ENCODE data around the gene WDR37.

Gene WDR37

DNA sequence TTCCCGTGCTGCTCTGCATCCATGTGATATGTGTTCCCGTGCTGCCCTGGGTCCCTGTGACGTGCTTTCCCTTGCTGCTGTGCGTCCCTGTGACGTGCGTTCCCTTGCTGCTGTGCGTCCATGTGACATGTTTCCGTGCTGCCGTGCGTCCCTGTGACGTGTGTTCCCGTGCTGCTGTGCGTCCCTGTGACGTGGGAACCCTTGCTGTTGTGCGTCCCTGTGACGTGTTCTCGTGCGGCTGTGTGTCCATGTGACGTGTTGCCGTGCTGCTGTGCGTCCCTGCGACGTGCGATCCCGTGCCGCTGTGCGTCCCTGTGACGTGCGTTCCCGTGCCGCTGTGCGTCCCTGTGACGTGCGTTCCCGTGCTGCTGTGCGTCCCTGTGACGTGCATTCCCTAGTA lies 45.8 kb downstream of the WDR37 start:
- Mint-ChIP-seq H3K4me3 (no peak overlapping the region), H3K36me3 (peaks cover 58% of the 10 kb centered on the region), H3K4me1 (peaks cover 35% of the 10 kb centered on the region), H3K9me3 (no peaks in the 10 kb centered on the region), H3K27ac (peak overlapping the region; percentile 51)
- ATAC-seq (no peak), DNase-seq (ENCODE audit: low spot score in 2 of 2) (no peak)

DNA sequence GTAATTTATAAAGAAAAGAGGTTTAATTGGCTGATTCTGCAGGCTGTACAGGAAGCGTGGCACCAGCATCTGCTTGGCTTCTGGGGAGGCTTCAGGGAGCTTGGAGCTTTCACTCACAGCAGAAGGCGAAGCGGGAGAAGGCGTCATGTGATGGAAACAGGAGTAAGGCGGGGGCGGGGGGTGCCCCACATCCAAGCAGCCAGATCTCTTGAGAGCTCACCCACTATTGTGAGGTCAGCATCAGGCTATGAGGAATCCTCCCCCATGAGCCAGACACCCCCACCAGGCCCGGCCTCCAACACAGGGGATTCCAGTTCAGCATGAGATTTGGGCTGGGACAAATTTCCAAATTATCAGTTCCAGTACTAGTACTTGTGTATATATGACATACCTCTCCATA lies 46.2 kb downstream of the WDR37 start:
- Mint-ChIP-seq H3K27ac (peak overlapping the region; percentile 51), H3K4me1 (peaks cover 37% of the 10 kb centered on the region), H3K4me3 (no peak overlapping the region), H3K9me3 (no peaks in the 10 kb centered on the region), H3K36me3 (peaks cover 63% of the 10 kb centered on the region)
- ATAC-seq (peak; percentile 51), DNase-seq (ENCODE audit: low spot score in 2 of 2) (no peak)

DNA sequence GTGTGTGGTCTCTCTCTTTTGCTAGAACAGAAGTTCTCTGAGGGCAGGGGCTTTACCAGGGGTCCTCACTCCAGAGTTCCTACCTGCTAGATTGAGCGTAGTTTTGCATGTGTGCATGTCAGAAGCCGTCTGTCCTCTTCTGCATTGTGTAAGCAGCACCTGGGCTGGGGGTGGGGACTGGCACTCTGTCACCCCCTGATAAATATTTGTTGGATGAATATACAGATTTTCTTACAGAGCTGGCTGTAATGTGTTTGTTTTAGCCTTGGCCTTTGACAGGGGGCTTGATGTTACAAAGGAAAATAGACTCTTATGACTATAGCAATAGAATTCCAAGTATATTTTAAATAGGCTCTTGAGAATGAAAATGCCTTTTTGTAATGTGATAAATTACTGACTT lies 46.6 kb downstream of the WDR37 start:
- Mint-ChIP-seq H3K4me1 (peaks cover 42% of the 10 kb centered on the region), H3K27ac (peak overlapping the region; percentile 51), H3K36me3 (peaks cover 67% of the 10 kb centered on the region), H3K9me3 (no peaks in the 10 kb centered on the region), H3K4me3 (no peak overlapping the region)
- ATAC-seq (no peak), DNase-seq (ENCODE audit: low spot score in 2 of 2) (no peak)

DNA sequence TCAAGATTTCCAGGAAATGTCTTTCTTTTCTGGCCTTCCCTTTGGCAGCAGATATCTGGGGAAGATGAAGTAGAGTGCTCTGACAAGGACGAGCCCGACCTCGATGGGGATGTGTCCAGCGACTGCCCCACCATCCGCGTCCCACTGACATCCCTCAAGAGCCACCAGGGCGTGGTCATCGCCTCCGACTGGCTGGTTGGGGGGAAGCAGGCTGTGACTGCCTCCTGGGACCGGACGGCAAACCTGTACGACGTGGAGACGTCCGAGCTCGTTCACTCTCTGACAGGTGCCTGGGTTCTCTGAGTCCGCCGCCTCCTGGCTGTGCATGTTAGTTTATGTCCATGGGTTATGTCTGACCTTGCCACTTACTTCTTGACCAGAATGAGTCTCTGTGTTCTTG lies 47.4 kb downstream of the WDR37 start:
- no peak for DNase-seq (ENCODE audit: low spot score in 2 of 2)
- Mint-ChIP-seq H3K4me1 (peaks cover 49% of the 10 kb centered on the region), H3K36me3 (peaks cover 74% of the 10 kb centered on the region), H3K9me3 (no peaks in the 10 kb centered on the region), H3K4me3 (no peak overlapping the region), H3K27ac (peak overlapping the region; percentile 51)
- ATAC-seq, result no peak

DNA sequence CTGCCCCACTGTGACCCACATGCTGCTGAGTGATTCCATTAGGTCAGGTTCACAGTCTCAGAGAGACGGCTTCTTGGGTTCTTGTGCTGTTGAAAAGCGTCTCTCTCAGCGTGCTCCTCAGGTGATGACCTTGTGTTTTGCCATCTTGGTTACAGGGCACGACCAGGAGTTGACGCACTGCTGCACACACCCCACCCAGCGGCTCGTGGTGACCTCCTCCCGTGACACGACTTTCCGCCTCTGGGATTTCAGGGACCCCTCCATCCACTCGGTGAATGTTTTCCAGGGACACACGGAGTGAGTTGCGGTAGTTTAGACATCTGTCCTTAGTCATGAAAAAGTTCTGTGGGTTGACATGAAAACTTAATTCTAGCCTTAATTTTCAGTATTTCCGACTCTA lies 48.8 kb downstream of the WDR37 start:
- ATAC-seq, result no peak
- Mint-ChIP-seq H3K9me3 (no peaks in the 10 kb centered on the region), H3K27ac (no peak overlapping the region), H3K4me1 (peaks cover 51% of the 10 kb centered on the region), H3K4me3 (no peak overlapping the region), H3K36me3 (peaks cover 87% of the 10 kb centered on the region)
- no peak for DNase-seq (ENCODE audit: low spot score in 2 of 2)

DNA sequence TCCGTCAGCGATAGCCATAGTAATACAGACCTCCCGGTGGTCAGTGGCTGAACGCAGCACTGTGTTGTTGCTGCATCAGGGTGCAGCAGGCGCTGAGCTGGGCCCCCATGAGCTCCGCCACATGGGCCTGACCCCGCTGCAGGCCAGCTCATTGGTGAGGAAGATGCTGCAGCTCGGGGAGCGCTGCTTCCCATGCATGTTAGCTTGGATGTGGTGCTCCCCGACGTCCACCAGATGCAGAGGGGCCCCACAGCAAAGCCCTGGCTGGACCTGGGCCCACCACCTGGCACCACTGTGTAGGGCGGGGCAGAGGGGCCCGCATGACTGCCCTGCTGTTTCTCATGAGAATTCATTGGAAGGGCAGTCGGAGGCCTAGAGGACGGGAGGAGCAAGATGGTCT lies 50.8 kb downstream of the WDR37 start:
- DNase-seq (ENCODE audit: low spot score in 2 of 2), result no peak
- Mint-ChIP-seq H3K4me3 (no peak overlapping the region), H3K27ac (peak overlapping the region; percentile 69), H3K4me1 (peaks cover 53% of the 10 kb centered on the region), H3K9me3 (no peaks in the 10 kb centered on the region), H3K36me3 (peaks cover 93% of the 10 kb centered on the region)
- ATAC-seq, result no peak

DNA sequence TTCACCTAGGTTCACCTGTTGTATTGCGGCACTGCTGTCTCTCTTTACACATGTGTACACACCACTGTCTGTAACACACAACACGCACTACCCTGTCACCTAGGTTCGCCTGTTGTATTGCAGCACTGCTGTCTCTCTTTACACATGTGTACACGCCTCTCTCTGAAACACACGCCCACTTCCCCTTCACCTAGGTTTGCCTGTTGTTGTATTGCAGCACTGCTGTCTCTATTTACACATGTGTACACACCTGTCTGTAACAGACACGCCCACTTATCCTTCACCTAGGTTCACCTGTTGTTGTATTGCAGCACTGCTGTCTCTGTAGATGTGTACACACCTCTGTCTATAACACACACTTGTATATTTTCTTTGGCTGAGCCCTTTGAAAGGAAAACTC lies 51.5 kb downstream of the WDR37 start:
- Mint-ChIP-seq H3K36me3 (peaks cover 95% of the 10 kb centered on the region), H3K4me3 (no peak overlapping the region), H3K4me1 (peaks cover 53% of the 10 kb centered on the region), H3K9me3 (no peaks in the 10 kb centered on the region), H3K27ac (peak overlapping the region; percentile 69)
- DNase-seq (ENCODE audit: low spot score in 2 of 2) (no peak), ATAC-seq (no peak)

DNA sequence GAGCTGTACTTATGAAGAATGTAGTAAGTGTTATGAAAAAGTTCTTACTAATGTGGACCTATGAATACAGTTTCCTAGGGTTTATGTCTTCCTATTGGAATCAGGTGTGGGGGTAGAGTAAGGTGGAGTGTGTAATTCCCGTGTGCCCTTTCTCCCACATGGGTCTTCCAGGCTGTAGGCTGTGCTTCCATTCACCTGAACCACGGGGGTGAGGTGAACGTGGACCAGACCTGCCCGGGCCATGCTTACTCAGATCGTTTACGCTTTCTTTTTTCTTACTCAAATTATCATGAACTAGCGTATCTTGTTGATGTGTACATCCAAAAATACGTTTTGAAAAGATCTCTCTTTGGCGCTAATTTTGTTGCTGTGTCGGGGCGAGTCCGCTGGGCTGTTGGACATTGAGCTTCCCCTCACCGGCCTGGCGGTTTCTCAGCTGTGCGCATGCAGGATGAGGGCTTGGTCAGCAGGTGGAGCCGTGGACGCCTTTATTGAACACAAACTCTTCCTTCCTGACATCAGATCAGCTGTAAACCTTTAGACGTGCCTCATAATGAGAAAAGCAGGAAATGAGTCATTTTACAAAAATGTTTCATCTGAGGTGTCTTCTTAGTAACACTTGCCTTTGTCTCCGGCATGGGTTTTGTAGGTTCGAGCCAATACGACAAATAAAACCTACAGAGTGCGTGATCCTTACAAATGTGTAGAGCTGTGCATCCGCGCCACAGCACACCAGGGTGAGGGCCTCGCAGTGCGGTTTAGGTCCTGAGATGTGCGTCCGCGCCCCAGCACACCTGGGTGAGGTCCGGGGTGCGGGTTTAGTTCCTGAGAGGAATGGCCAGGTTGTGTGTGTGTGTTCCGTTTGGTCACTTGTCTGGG lies 53.8 kb downstream of the WDR37 start:
- ATAC-seq, result peak; percentile 97
- peak; percentile 61 to 87 for DNase-seq (ENCODE audit: low spot score in 2 of 2)
- Mint-ChIP-seq H3K27ac (peak overlapping the region; percentile 63), H3K4me1 (peaks cover 50% of the 10 kb centered on the region), H3K4me3 (peak overlapping the region; percentile 71), H3K36me3 (peaks cover 98% of the 10 kb centered on the region), H3K9me3 (no peaks in the 10 kb centered on the region)

DNA sequence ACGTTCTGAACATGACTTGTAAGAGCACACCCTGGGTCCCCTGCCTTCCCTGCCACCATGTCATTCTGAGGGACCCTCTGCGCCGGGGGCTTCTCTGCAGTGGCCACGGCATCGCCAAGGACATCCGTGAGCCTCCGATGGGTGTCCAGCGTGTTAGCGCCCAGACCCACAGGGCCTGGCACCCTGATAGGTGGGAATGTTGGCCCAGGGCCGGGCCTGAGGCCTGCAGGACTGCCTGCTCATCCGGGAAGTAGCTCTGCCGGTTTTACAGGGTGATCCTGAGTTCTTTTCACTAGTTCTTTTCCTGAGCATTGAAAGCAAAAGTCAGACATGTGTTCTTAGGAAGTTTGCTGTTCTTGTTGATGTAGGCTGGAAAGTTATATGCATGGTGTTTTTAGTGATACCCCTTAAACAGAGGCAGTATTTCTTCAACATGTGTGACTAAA lies 54.5 kb downstream of the WDR37 start:
- Mint-ChIP-seq H3K9me3 (no peaks in the 10 kb centered on the region), H3K4me3 (peak overlapping the region; percentile 71), H3K4me1 (peaks cover 54% of the 10 kb centered on the region), H3K36me3 (peaks cover 98% of the 10 kb centered on the region), H3K27ac (peak overlapping the region; percentile 63)
- ATAC-seq, result no peak
- DNase-seq (ENCODE audit: low spot score in 2 of 2), result no peak

DNA sequence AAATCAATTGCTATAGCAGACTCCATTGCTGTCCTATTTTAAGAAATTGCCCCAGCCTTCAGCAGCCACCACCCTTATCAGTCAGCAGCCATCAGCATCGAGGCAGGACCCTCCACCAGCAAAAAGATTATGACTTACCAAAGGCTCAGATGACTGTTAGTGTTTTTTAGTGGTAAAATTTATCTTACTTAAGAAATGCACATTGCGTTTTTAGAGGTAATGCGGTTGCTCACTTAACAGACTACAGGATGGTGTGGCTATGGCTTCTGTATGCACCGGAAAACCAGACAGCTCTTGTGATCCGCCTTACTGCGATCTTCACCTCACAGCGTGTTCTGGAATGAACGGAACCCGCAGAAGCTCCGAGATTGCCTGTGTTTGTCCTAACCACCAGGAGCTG lies 58.1 kb downstream of the WDR37 start:
- ATAC-seq (no peak), DNase-seq (ENCODE audit: low spot score in 2 of 2) (no peak)
- no peaks in the 10 kb centered on the region for H3K9me3 Mint-ChIP-seq
- H3K4me1 Mint-ChIP-seq, result peaks cover 50% of the 10 kb centered on the region
- no peak overlapping the region for H3K4me3 Mint-ChIP-seq
- peaks cover 95% of the 10 kb centered on the region for H3K36me3 Mint-ChIP-seq
- H3K27ac Mint-ChIP-seq, result no peak overlapping the region

DNA sequence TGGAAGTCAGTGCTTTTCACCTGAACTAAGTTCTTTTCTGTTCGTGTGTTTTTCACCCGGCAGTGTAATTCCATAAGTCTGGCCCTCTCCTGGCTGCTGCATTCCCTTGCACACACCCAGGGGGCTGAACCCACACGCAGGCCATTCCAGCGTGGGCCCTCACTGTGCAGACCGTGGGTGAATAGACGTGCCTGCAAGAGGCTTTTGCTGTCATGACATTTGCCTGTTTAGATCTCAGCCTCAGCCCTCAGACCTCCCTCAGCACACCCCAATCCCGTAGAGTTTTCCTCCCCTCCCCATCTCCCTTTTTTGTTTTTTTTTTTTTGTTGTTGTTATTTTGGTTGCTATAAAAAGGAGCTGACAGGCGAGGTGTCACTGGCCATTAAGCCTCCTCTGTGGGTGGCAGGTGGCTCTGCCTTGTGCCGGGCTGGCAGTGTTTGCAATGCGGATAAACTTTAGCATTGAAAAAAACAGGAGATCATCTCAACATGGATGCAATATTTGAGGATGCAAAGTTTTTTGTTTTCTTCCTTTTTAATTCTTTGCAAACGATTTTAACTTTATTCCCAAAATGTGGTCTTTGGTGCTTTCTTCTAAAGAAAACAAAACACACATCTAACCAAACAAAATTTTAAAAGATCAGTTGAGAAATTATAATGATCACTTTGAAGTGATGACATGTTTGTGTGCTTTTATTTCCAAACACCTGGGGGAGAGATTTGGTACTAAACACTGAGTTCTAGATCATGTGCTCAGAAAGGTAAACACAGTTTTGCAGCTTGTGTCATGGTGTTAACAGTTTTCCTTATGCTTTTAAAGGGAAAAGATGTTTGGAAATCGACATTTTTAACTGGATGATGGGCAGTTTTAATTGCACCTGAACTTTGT lies 58.8 kb downstream of the WDR37 start:
- Mint-ChIP-seq H3K4me3 (no peak overlapping the region), H3K4me1 (peaks cover 47% of the 10 kb centered on the region), H3K9me3 (no peaks in the 10 kb centered on the region), H3K36me3 (peaks cover 96% of the 10 kb centered on the region), H3K27ac (peak overlapping the region; percentile 79)
- DNase-seq (ENCODE audit: low spot score in 2 of 2) (no peak), ATAC-seq (no peak)

DNA sequence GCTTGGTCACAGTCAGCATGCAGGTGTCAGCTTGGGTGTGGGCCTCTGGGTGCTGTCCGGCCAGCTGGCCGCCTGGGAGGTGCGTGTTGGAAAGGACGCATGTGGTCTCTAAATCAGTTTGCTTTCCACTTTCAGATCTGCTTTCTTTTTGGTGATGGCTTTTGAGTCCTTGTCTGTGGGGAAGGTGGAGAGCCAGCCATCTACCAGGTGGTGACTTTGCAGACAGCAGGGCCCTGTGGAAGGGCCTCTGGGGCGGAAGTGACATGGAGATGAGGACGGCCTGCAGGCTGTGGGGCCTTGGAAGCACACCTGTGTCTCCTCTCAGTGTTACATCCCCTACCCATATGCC lies 59.4 kb downstream of the WDR37 start:
- peaks cover 96% of the 10 kb centered on the region for H3K36me3 Mint-ChIP-seq
- H3K4me3 Mint-ChIP-seq, result no peak overlapping the region
- peaks cover 44% of the 10 kb centered on the region for H3K4me1 Mint-ChIP-seq
- no peaks in the 10 kb centered on the region for H3K9me3 Mint-ChIP-seq
- peak overlapping the region; percentile 79 for H3K27ac Mint-ChIP-seq
- ATAC-seq, result no peak
- DNase-seq (ENCODE audit: low spot score in 2 of 2), result no peak

DNA sequence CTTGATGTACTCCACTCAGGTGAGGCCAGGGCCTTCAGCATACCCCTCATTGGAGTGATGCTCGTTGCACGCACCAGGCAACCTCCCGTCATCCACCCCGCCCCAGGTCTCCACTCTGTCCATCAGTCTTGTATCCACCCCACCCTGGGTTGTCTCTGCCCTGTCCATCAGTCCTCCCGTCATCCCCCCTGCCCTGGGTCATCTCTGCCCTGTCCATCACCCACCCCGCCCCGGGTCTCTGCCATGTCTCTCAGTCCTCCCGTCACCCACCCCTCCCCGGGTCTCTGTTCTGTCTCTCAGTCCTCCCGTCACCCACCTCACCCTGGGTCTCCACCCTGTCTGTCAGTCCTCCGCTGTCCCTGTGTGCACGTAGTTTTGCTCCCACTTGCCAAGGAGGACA lies 59.9 kb downstream of the WDR37 start:
- peaks cover 39% of the 10 kb centered on the region for H3K4me1 Mint-ChIP-seq
- no peak for ATAC-seq
- DNase-seq (ENCODE audit: low spot score in 2 of 2), result no peak
- no peaks in the 10 kb centered on the region for H3K9me3 Mint-ChIP-seq
- H3K4me3 Mint-ChIP-seq, result no peak overlapping the region
- H3K36me3 Mint-ChIP-seq, result peaks cover 96% of the 10 kb centered on the region
- peak overlapping the region; percentile 79 for H3K27ac Mint-ChIP-seq

DNA sequence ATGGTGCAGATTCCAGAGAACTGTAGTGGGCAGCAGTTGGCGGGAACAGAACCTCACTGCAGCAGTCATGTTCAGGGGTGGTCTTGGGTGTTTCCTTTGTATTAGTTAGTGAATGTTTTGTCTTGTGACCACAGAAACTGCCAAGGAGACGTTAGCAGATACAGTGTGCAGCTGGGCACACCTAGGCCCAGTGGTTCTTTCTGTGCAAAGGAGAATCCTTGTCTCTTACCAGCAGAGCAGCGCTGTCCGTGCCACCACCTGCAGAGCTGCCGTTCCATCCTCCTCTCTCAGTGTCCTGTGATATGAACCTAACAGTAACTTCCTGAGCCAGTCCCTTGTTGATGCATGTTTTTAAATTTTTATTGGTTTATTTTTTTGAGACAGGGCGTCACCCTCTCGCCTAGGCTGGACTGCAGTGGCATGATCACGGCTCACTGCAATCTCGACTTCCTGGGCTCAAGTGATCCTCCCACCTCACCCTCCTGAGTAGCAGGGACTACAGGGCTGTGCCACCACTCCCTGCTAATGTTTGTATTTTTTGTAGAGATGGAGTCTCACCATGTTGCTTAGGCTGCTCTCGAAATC lies 60.6 kb downstream of the WDR37 start:
- ATAC-seq (no peak), DNase-seq (ENCODE audit: low spot score in 2 of 2) (no peak)
- Mint-ChIP-seq H3K9me3 (no peaks in the 10 kb centered on the region), H3K27ac (peak overlapping the region; percentile 79), H3K4me3 (no peak overlapping the region), H3K36me3 (peaks cover 97% of the 10 kb centered on the region), H3K4me1 (peaks cover 33% of the 10 kb centered on the region)

DNA sequence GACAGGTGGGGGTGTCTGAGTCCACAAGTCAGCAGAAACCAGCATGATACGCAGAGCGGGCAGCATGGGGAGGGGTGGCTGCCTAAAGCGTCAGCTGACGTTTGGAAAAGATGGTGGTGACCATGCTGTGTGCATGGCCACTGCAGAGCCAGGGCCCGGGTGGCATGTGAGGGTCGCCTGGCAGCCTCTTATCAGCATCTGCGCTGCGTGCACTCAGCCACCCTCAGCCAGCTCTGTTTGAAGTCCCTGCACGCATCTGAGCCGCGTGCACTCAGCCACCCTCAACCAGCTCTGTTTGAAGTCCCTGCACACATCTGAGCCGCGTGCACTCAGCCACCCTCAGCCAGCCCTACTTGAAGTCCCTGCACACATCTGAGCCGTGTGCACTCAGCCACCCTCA lies 61.5 kb downstream of the WDR37 start:
- no peak for DNase-seq (ENCODE audit: low spot score in 2 of 2)

More for the DNA sequence above, 61.5 kb downstream of the WDR37 start:
- peaks cover 97% of the 10 kb centered on the region for H3K36me3 Mint-ChIP-seq
- no peaks in the 10 kb centered on the region for H3K9me3 Mint-ChIP-seq
- H3K4me3 Mint-ChIP-seq, result no peak overlapping the region
- peaks cover 28% of the 10 kb centered on the region for H3K4me1 Mint-ChIP-seq
- H3K27ac Mint-ChIP-seq, result peak overlapping the region; percentile 79
- ATAC-seq, result no peak

Data from stimulated activated effector memory CD8-positive, alpha-beta T cell treated with anti-CD3 and anti-CD28 coated beads, Interleukin-12 subunit alpha, Interleukin-12 subunit beta, amount 100 ng/mL, for 72 hours (primary cell).